H1 (cell line): ENCODE measurements around the gene ATF7IP. TPM values are rescaled to one million over a fixed set of nuclear protein-coding genes. Genes with fewer than 3 reads are reported as not detected.

ENCODE experiments used
- CBX8 ChIP-seq: fragments of 300-800, 300-1000 bp; sonication (generic); IDR thresholded peaks from 2 replicates; pipeline ENCODE4 v1.7.1; 2016; ENCODE audit warnings: low read depth, low read length, borderline replicate concordance
- CREB1 ChIP-seq: IDR thresholded peaks from 2 replicates; pipeline ENCODE4 v1.6.1; 2012; ENCODE audit warnings: inconsistent platforms
- FOSL1 ChIP-seq: IDR thresholded peaks from 2 replicates; pipeline ENCODE4 v1.6.1; 2011; ENCODE audit warnings: mild to moderate bottlenecking, low read depth, low read length, moderate library complexity; ENCODE audit not compliant: insufficient read depth
- HDAC6 ChIP-seq: IDR thresholded peaks from one replicate; pipeline ENCODE4 v1.7.1; 2012; ENCODE audit warnings: low read depth, mild to moderate bottlenecking, inconsistent platforms, low read length, moderate library complexity
- JUN ChIP-seq: IDR thresholded peaks from 2 replicates; pipeline ENCODE4 v1.6.1; 2011; ENCODE audit warnings: low read depth, mild to moderate bottlenecking, improper control_type of control experiment, low read length
- POU5F1 ChIP-seq: IDR thresholded peaks from 2 replicates; pipeline ENCODE4 v1.6.1; 2011; ENCODE audit warnings: low read depth, mild to moderate bottlenecking, low read length, moderate library complexity
- RAD21 ChIP-seq, 2 experiments: IDR thresholded peaks in 1 of 2; conservative IDR thresholded peaks in 1 of 2; 2 replicates each; pipeline ENCODE4 v1.6.1; 2011; ENCODE audit warnings: low read depth in 2 of 2, low read length in 2 of 2, improper control_type of control experiment in 1 of 2, inconsistent platforms in 1 of 2, mild to moderate bottlenecking in 1 of 2, moderate library complexity in 1 of 2
- SAP30 ChIP-seq: fragments of 300-600 bp; sonication (generic); IDR thresholded peaks from 2 replicates; pipeline ENCODE4 v1.7.1; 2012; ENCODE audit warnings: low read length, moderate library complexity, mild to moderate bottlenecking, inconsistent platforms; ENCODE audit not compliant: insufficient read depth, insufficient replicate concordance
- SP1 ChIP-seq: IDR thresholded peaks from 2 replicates; pipeline ENCODE4 v1.6.1; 2011; ENCODE audit warnings: low read depth, low read length
- SP4 ChIP-seq: IDR thresholded peaks from 2 replicates; pipeline ENCODE4 v1.6.1; 2012; ENCODE audit warnings: low read length, inconsistent platforms
- TEAD4 ChIP-seq: IDR thresholded peaks from 2 replicates; pipeline ENCODE4 v1.6.1; 2012; ENCODE audit warnings: low read depth, low read length, inconsistent platforms, mixed read lengths
- polyA plus RNA-seq, 7 experiments: library from polyadenylated mRNA; depleted of rRNA in 3 of 7; stranded (reverse) in 5 of 7; unstranded in 2 of 7; fragments of >200 nt in 5 of 7; fragments of 200-250 nt in 2 of 7; gene quantifications; 1 replicate in 5 of 7; 2 replicates in 1 of 7; 4 replicates in 1 of 7; pipeline versions ENCODE4 v1.2.1 to v1.2.3, GENCODE V29; 2011 to 2013; ENCODE audit warnings: missing spikeins in 2 of 7, mixed read lengths in 2 of 7
- total RNA-seq: library from RNA; stranded (reverse); fragmentation: NEBNext Ultra II Directional; extraction: Animal tissue kit (Norgen Biotek cat#: 25700); gene quantifications from 2 replicates; pipeline ENCODE4 v1.2.1, GENCODE V29; 2021
- TF ChIP-seq, protein P1 (sequence below): fragments of 300-600 bp; sonication (generic); IDR thresholded peaks from 2 replicates; pipeline ENCODE4 v1.7.1; 2012; ENCODE audit warnings: low read length, moderate library complexity, mild to moderate bottlenecking, inconsistent platforms; ENCODE audit not compliant: insufficient replicate concordance

ATF7IP gene
- total and polyA plus RNA-seq, 2 of the 8 experiments (the other 6 are each of a cell fraction or from before 2014, with no cell fraction given): 34.2 to 148 TPM

- TF ChIP-seq, protein P1, sequence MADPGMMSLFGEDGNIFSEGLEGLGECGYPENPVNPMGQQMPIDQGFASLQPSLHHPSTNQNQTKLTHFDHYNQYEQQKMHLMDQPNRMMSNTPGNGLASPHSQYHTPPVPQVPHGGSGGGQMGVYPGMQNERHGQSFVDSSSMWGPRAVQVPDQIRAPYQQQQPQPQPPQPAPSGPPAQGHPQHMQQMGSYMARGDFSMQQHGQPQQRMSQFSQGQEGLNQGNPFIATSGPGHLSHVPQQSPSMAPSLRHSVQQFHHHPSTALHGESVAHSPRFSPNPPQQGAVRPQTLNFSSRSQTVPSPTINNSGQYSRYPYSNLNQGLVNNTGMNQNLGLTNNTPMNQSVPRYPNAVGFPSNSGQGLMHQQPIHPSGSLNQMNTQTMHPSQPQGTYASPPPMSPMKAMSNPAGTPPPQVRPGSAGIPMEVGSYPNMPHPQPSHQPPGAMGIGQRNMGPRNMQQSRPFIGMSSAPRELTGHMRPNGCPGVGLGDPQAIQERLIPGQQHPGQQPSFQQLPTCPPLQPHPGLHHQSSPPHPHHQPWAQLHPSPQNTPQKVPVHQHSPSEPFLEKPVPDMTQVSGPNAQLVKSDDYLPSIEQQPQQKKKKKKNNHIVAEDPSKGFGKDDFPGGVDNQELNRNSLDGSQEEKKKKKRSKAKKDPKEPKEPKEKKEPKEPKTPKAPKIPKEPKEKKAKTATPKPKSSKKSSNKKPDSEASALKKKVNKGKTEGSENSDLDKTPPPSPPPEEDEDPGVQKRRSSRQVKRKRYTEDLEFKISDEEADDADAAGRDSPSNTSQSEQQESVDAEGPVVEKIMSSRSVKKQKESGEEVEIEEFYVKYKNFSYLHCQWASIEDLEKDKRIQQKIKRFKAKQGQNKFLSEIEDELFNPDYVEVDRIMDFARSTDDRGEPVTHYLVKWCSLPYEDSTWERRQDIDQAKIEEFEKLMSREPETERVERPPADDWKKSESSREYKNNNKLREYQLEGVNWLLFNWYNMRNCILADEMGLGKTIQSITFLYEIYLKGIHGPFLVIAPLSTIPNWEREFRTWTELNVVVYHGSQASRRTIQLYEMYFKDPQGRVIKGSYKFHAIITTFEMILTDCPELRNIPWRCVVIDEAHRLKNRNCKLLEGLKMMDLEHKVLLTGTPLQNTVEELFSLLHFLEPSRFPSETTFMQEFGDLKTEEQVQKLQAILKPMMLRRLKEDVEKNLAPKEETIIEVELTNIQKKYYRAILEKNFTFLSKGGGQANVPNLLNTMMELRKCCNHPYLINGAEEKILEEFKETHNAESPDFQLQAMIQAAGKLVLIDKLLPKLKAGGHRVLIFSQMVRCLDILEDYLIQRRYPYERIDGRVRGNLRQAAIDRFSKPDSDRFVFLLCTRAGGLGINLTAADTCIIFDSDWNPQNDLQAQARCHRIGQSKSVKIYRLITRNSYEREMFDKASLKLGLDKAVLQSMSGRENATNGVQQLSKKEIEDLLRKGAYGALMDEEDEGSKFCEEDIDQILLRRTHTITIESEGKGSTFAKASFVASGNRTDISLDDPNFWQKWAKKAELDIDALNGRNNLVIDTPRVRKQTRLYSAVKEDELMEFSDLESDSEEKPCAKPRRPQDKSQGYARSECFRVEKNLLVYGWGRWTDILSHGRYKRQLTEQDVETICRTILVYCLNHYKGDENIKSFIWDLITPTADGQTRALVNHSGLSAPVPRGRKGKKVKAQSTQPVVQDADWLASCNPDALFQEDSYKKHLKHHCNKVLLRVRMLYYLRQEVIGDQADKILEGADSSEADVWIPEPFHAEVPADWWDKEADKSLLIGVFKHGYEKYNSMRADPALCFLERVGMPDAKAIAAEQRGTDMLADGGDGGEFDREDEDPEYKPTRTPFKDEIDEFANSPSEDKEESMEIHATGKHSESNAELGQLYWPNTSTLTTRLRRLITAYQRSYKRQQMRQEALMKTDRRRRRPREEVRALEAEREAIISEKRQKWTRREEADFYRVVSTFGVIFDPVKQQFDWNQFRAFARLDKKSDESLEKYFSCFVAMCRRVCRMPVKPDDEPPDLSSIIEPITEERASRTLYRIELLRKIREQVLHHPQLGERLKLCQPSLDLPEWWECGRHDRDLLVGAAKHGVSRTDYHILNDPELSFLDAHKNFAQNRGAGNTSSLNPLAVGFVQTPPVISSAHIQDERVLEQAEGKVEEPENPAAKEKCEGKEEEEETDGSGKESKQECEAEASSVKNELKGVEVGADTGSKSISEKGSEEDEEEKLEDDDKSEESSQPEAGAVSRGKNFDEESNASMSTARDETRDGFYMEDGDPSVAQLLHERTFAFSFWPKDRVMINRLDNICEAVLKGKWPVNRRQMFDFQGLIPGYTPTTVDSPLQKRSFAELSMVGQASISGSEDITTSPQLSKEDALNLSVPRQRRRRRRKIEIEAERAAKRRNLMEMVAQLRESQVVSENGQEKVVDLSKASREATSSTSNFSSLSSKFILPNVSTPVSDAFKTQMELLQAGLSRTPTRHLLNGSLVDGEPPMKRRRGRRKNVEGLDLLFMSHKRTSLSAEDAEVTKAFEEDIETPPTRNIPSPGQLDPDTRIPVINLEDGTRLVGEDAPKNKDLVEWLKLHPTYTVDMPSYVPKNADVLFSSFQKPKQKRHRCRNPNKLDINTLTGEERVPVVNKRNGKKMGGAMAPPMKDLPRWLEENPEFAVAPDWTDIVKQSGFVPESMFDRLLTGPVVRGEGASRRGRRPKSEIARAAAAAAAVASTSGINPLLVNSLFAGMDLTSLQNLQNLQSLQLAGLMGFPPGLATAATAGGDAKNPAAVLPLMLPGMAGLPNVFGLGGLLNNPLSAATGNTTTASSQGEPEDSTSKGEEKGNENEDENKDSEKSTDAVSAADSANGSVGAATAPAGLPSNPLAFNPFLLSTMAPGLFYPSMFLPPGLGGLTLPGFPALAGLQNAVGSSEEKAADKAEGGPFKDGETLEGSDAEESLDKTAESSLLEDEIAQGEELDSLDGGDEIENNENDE: no peak
- no peak for TF ChIP-seq CREB1
- TF ChIP-seq HDAC6: no peak
- TF ChIP-seq JUN: no peak
- TF ChIP-seq SP1: no peak
- no peak for TF ChIP-seq FOSL1
- no peak for TF ChIP-seq CBX8
- TF ChIP-seq SP4: no peak
- TF ChIP-seq TEAD4: no peak
- TF ChIP-seq RAD21 (IDR thresholded peaks at IDR 0.05 in 1 of 2, conservative IDR thresholded peaks at IDR 0.05 in 1 of 2; ENCODE audit: low read depth in 2 of 2, low read length in 2 of 2): no peak
- TF ChIP-seq SAP30: no peak
- TF ChIP-seq POU5F1: no peak
Observed at GRCh38 chr12:14443531-14443930, 78.0 kb downstream of the ATF7IP start (continued).
